ENCODE results near the gene OR4K13. TPM values are rescaled to one million over a fixed set of nuclear protein-coding genes. Genes with fewer than 3 reads are reported as not detected.

Gene OR4K13, protein sequence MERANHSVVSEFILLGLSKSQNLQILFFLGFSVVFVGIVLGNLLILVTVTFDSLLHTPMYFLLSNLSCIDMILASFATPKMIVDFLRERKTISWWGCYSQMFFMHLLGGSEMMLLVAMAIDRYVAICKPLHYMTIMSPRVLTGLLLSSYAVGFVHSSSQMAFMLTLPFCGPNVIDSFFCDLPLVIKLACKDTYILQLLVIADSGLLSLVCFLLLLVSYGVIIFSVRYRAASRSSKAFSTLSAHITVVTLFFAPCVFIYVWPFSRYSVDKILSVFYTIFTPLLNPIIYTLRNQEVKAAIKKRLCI
- total RNA-seq = not detected in 2 replicates

DNA sequence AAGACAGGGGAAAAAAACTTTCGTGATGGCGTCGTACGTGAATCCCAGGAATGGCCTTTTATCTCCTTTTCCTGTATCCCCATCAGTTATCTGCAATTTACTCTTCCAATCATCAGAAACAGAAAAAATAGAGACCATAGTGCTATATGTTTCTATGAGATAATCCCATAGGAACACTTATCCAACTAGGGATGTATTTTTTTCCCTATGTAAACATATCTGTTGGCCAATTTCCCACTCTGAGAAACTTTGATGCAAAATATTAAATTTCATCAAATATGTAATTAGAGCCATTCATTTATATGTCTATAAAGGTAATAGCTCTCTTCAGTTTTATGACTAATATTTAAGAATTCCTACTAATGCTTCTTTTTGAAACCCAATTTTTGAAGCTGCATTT is at the start of gene OR4K13:
OR4K13 (minus strand) TSS at position 101 of the 400 bp plus-strand sequence. CDS start 1,280 bp downstream, outside the sequence.

GRCh38 chr14:20059745-20060144 is 23.9 kb upstream of the OR4K13 start, which contains the start of gene OR4L1:
Gene OR4L1, plus strand, starts transcription at chr14:20060045. Its CDS starts 0 bp downstream, at chr14:20060045.

GRCh38 chr14:20019257-20019865 is 16.5 kb downstream of the OR4K13 start, which contains the start of gene OR4K14:
Gene OR4K14, minus strand, starts transcription at chr14:20019307. Its CDS starts 4,114 bp downstream, at chr14:20015193.

GRCh38 chr14:20001863-20002262 is 34.0 kb downstream of the OR4K13 start, which contains the start of gene OR4Q2:
Gene OR4Q2, plus strand, starts transcription at chr14:20002163.

Other genes with a start within 250 kb of the OR4K13 start
- gene OR4N2, start 232.3 kb downstream of the OR4K13 start, total RNA-seq = not detected in 2 replicates
- not detected in 2 replicates for gene OR4K2, start 160.9 kb downstream of the OR4K13 start, total RNA-seq
- not detected in 2 replicates for gene OR4K5, start 115.4 kb downstream of the OR4K13 start, total RNA-seq
- gene OR4K1, start 105.1 kb downstream of the OR4K13 start, total RNA-seq = not detected in 2 replicates
- gene OR4K15, start 60.4 kb downstream of the OR4K13 start, total RNA-seq = not detected in 2 replicates
- gene OR4Q2, start 33.9 kb downstream of the OR4K13 start, total RNA-seq = not detected in 2 replicates
- gene OR4K14, start 16.7 kb downstream of the OR4K13 start, total RNA-seq = not detected in 2 replicates
- not detected in 2 replicates for gene OR4L1, start 24.0 kb upstream of the OR4K13 start, total RNA-seq
- gene OR4K17, start 74.7 kb upstream of the OR4K13 start, total RNA-seq = not detected in 2 replicates
- gene OR4N5, start 102.8 kb upstream of the OR4K13 start, total RNA-seq = not detected in 2 replicates
- gene OR11G2, start 154.9 kb upstream of the OR4K13 start, total RNA-seq = not detected in 2 replicates
- gene OR11H6, start 187.7 kb upstream of the OR4K13 start, total RNA-seq = not detected in 2 replicates
- gene OR11H7, start 192.9 kb upstream of the OR4K13 start, total RNA-seq = not detected in 2 replicates
- not detected in 2 replicates for gene OR11H4, start 203.2 kb upstream of the OR4K13 start, total RNA-seq

All from bladder microvascular endothelial cell (primary cell).